DMS114 treated with DMSO at 0.1 percent for 48 hours (cell line): Measurements from ENCODE around the gene IL20RB.

ENCODE experiments used
- DNase-seq: peaks from one replicate; lab custom pipeline; 2025; ENCODE audit not compliant: unreplicated experiment; lab: John Stamatoyannopoulos, UW

The IL20RB gene

GRCh38 chr3:136943436-136943835 lies 14.3 kb upstream of the IL20RB start:
- DNase-seq, result no peak

DNA sequence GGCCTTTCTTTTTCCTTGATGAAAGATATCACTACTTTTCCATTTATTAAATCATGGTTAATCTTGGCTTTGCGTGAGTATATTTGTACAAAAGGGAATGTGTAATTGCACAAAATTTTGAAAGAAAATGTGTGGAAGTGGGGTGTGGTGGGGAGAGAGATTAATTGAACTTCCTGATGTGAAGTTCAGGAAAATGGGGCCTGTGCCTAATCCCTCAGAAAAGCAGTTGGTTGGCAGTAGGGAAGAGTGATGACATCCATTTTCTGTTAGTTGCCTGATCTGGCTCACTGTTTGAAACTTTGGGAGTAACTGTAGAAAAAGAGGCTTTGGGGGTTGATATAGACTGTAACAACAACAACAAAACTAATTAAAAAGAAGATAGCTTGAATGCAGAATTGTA lies 10.8 kb upstream of the IL20RB start:
- no peak for DNase-seq

- DNase-seq, result no peak
Observed at GRCh38 chr3:136947477-136947876, 10.3 kb upstream of the IL20RB start.

GRCh38 chr3:136949146-136949545 lies 8.6 kb upstream of the IL20RB start:
- DNase-seq, result no peak

- no peak for DNase-seq
Observed at GRCh38 chr3:136949708-136950107, 8.1 kb upstream of the IL20RB start.

GRCh38 chr3:136950623-136951022 lies 7.2 kb upstream of the IL20RB start:
- DNase-seq, result no peak

DNA sequence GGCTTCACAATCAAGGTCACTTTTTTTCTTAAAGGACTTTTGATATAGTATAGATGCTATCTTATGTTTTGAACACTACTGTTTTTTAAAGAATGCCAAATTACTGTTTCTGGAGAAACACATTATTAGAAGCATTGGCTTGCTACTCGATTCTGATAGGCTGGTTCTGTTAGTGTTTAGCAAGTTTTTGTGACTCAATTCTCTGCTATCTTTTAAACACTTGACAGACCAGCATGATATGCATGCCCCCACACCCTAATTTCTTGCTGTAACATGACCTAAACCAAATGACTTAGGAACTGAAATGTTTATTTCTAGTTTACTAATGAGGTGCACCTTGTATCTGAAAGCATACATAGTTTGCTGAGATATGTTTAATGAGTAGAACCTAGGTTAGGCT lies 5.5 kb upstream of the IL20RB start:
- DNase-seq, result no peak

GRCh38 chr3:136954251-136954650 lies 3.5 kb upstream of the IL20RB start:
- DNase-seq, result no peak

DNA sequence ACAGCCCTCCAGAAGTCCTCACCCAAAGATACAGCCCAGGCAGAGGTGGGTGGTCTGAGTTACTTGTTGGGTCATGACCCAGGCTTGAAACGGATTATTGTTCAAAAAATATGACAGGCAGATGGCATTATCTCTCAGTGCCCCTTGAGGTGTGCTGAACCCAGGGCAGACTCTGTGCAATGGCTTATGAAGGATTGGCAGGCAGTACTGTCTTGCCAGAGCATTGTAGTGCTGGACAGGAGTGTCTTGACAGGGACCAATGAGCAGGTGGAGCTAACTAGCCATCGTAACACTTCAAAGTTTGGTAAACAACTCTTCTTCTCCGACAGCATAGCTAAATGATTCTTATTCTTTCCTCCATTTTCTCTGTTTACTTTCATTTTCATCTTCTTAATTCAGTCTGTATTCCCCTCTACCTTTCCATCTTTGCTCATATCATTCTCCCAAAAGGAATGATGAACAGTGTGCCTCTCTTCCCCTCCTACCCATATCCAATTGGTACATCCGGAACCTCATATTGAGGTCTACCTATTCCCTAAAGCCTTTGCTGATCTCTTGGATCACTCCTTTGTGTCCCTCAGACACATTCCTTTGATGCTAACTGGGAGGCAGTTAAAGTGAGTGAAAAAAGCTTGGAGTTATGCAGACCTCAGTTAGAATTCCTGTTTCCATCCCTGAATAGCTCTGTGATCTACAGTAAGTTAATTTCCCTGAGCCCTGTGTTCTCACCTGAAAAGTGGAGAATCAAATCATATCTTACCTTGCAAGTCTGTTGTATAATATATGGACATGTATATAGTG lies 2.6 kb upstream of the IL20RB start:
- no peak for DNase-seq

DNA sequence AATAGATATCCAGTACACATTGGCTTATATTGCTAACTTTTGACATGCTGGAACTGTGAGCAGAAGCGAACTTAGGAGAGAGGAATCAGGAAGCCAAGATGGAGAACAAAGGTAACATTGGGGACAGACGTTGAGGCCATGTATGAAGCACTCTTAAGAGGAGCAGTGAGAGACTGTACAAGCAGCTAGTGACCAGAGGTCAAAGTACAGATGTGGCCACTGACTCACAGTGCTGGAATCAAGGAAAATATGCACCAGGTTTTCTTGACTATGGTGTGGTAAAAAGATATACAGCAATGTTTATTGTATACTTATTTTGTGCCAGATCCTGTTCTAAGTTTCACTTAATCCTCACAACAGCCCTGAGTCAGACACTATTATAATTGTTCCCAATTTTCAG lies 2.0 kb upstream of the IL20RB start:
- no peak for DNase-seq

DNA sequence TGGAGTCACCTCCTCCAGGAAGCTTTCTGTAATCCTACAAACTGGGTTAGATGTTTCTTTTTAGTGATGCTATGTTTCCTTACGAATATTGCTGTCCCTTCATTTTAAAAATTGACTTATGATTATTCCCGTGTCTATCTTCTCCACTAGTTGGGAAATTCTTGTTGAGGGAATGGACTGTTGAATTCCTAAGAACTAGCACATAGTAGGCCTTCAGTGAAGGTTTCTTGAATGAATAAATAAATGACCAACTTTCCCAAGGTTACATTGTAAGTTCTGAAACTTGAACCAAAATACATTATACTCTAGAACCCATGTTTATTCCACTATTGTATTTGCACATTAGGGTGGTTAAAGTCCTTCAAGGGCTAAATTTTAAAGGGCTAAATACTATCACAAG lies 812 bp upstream of the IL20RB start:
- no peak for DNase-seq

DNA sequence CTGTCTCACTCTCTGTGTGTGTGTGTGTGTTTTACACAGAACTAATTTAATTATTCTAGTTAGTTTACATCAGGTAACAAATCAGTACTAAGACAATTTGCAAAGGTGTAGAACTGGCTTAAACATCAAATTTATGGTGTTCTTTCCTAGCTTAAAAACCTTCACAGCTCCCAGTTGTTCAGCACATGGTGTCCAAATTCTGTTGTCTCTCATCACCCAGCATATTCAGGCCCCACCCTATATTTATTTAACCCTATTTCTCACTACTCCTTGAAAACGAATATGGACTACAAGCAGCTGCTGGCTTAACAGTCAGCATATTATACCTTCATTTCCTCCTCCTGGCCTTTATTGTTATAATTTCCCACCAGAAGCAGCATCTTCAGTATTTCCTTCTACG lies 1.2 kb downstream of the IL20RB start:
- DNase-seq, result no peak

- DNase-seq, result no peak
Observed at GRCh38 chr3:136959599-136959998, 1.8 kb downstream of the IL20RB start.

DNA sequence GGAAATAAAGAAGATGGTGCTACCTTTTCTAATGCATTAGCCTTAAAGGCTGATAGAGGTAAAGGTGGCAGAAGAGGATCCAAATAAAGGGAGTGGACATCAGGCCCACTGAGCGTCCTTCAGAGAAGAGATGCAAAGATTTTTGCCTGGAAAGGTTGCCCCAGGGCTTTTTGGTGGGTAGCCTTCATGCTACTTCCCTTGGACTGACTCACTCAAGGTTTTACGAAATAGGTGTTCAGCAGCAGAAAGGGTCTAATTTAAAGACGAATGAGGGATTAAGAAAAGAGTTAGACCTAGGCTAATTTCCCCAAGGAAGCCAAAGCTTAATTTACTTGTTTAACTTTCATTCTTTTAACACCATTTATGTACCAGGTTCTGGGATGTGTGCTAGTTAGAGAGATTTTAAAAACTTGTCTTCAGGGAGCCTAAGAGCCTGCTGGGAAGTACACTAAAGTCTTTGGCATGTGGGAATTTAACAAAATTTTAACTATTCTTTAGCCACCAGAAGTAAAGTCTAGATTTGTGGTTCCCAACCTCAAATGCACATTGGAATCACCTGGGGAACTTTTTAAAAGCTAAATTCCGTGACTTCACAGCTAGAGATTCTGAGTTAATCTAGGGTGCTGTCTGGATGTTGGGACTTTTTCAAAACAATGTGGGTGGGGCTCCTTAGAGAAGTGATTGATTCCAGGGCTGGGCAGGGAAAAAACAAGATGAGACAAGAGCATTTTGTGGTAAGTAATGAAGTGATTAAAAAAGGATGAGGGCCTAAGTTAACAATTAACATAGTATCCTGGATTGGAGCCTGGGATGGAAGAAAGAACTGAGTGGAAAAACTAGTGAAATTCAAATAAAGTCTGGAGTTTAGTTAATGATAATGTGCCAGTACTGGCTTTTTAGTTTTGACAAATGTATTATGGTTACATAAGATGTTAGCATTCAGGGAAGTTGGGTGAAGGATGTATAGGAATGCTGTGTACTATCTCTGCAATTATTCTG lies 3.4 kb downstream of the IL20RB start:
- DNase-seq, result no peak

DNA sequence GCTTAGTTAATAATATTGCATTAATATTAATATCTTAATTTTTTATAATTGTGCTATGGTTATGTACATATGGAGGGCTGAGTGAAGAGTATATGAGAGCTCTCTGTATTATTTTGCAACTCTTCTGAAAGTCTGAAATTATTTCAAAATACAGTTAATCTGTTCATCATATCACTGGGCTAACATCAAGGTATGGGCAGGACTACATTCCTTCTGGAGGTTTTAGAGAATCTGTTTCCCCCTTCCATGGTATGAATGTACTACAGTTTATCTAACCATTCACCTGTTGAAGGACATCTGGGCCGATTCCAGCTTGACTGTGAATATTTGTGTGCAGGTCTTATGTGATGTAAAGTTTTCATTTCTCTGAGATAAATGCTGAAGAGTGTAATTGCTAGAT lies 5.1 kb downstream of the IL20RB start:
- DNase-seq, result no peak

- DNase-seq, result peak; percentile 3
Observed at GRCh38 chr3:136969539-136969938, 11.8 kb downstream of the IL20RB start.

- DNase-seq, result no peak
Observed at GRCh38 chr3:136973352-136973751, 15.6 kb downstream of the IL20RB start.

- no peak for DNase-seq
Observed at GRCh38 chr3:136974670-136975069, 16.9 kb downstream of the IL20RB start.

DNA sequence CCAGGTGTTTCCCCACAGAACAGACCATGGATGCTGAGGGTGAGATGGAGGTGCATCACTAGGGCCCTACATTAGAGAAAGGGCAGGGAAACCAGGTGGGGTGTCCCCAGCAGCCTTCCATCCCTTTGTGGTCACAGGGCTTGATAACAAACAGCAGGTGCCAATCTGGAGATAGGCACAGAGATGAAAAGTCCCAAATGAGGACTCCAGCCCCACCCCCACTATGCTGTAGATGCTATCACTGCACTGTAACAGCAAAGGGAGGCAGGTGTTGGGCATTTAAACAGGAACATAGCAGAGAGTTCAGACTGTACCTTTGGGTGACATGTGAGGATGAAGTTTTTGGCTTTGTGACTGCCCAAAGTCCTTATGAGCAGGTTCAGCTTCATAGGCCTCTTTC lies 21.4 kb downstream of the IL20RB start:
- DNase-seq, result no peak

GRCh38 chr3:136979684-136980083 lies 21.9 kb downstream of the IL20RB start:
- no peak for DNase-seq

DNA sequence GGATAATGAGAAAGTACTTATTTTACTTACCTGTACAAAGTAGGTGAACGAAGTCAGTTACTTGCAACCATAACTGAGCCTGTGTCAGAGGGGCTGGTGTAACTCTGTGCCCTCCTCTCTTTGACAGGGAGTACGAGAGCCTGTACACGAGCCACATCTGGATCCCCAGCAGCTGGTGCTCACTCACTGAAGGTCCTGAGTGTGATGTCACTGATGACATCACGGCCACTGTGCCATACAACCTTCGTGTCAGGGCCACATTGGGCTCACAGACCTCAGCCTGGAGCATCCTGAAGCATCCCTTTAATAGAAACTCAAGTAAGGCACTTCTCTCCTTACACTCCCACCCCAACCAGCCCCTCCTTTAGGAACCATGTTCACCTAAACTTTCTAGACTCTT lies 24.2 kb downstream of the IL20RB start:
- DNase-seq, result no peak

- no peak for DNase-seq
Observed at GRCh38 chr3:136982520-136983138, 24.8 kb downstream of the IL20RB start.
